ENCODE measurements around the gene UNC119B.
A peak's percentile ranks its signal among the peaks of the same experiment; 100 is the strongest.

UNC119B gene

DNA sequence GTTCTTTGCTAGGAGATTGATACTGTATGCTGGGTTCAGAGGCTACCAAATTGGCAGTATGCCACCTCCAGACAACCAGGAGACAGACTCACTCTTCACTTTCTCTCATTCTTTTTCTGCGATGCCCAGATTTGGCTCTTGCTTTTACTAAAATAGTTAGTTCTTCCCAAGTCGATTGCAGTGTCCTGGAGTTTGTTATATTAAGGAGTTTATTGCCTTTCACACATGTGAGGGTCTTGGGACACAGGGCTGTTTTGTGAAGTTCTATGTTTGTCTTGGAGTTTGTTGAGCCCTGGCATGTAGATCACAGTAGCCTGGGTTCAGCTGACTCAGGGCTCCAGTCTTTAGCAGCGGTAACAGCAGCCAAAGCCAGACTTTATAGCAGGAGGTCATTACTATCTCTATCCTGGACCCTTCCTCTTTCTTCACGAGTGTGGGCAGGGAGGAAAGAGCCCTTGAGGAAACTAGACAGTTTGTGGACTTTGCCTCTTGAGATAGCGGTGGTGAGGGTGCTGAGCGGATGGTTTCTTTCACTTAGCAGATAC lies 21.7 kb upstream of the UNC119B start:
- DNase-seq, result no peak

DNA sequence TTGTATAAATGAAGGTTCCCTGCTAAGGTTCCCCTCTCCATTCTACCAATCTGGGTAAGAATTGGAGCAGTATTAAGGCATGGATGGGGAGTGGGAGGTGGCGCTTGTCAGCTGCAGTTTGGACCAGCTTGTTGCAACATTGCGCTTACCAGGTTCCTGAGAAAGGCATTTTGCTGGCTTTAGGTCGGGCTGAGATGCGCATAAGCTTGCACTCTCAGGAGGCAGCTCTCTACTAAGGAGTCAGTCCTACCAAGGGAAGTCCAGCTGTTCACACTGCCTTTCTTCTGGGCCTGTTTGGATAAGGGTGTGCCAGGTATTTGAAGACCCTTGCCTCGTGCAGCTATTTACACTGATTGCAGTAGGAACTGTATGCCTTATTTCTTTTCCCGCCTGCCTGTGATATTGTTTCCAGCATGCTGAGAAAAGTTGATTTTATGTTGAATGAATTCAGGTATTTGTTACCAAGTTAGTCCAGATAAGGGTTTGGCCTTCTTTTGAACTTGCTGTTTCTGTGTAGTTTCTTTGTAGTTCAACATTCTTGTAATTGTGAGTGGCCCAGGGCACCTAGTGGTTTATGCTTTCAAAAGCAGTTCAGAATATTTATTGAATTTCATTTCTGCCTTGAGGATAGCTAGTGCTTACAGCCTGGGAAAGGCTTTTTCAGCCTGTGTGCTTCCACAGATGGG lies 20.7 kb upstream of the UNC119B start:
- no peak for DNase-seq

DNA sequence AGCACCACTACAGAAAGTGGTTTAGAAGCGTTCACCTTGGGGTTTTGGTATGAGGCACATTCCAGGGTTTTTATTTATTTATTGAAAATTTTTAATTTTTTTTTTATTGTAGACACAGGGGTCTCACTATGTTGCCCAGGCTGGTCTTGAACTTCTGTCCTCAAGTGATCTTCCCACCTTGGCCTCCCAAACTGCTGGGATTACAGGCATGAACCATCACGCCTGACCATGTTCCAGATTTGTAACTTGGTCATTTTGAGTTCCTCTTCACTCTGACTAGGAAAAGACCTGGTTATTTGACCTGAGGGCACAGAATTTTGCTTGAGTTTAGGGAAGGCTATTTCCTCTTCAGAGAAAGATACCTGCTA lies 20.2 kb upstream of the UNC119B start:
- no peak for DNase-seq

DNA sequence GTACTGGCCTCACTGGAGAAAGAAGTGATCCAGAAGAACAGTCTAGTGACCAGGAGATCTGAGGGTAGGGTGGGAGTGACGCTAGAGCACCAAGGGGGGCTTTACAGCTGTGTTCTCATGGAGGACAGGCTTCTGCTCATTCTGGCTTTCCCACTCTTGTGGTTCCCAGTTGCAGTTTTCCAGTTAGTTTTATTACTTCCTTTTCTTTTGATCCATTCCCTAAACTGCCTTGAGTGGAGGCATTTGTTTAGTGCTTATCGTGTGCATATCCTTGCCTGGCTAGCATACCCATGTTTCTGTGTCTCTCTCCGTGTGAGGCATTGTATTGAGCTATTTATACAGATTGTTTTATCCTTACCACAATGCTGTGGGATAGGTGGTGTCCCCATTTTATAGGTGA lies 19.3 kb upstream of the UNC119B start:
- DNase-seq, result no peak

DNA sequence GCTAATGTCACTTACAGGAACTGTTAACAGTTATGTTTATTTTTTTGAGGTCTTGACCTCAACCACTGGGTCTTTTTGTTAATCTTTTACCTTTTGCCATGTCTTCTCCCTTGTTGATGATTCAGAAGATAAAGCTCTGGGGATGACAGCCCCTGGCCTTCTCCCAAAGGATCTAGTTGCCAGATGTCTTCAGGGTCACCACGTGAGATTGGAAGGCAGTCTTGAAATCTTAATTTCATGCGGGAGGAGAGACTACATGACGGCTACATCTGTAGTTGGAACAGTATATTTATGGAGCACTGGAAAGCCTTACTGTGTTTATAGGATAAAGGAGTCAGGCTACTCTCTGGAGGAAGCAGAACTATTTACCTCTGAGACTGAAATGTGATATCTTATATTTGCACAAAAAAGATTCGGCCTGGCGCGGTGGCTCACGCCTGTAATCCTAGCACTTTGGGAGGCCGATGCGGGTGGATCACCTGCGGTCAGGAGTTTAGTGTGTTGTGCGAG lies 17.7 kb upstream of the UNC119B start:
- no peak for DNase-seq

DNA sequence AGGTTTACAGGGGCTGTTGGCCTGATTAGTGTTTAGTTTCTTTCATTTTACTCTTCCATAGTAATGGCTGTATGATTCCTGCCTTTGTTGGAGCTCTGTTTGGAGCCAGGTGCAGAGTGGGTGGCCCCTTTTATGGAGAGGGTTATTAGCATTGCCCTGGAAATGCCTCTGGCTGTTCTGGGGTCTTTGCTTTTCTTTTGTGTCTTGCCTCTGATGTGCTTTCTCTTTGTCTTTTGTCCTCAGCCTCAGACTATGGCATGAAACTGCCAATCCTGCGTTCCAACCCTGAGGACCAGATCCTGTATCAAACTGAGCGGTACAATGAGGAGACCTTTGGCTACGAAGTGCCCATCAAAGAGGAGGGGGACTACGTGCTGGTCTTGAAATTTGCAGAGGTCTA lies 16.4 kb upstream of the UNC119B start:
- no peak for DNase-seq

DNA sequence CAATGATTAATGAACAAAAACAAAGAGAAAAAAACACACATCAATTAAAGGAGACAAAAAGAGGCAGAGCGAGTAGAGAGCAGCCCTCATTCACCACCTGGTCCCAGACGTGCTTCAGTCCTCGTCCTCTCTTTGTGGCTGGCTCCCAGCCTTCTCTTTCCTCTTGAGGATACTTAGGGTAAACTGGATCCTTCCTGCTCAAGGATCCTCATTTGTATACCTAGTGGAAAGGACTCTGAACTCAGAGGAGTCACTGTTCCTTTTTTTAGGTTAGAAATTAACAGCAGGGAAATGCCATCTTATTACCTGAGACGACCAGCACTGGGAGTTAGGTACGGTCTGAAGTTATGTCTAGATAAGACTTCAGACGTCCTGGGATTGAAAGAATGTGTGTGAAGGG lies 13.6 kb upstream of the UNC119B start:
- no peak for DNase-seq

DNA sequence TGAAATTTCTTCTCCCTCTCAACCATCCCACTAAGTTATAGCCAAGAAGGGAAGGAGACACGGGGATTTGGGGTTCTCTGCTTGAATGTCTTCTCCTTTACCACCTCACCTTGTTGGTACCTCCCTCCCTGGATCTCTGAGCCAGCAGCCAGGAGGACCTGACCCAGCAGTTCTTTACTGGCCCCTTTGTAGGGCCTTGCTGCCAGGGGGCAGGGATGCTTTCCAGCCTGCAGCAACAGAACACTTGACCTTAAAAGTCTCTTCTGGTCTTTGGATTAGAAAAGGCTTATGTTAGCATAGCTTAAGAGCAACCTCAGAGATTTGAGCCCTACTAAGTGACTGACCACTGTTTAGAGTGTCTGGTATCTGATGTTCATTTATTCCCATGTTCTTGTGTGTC lies 12.9 kb upstream of the UNC119B start:
- no peak for DNase-seq

DNA sequence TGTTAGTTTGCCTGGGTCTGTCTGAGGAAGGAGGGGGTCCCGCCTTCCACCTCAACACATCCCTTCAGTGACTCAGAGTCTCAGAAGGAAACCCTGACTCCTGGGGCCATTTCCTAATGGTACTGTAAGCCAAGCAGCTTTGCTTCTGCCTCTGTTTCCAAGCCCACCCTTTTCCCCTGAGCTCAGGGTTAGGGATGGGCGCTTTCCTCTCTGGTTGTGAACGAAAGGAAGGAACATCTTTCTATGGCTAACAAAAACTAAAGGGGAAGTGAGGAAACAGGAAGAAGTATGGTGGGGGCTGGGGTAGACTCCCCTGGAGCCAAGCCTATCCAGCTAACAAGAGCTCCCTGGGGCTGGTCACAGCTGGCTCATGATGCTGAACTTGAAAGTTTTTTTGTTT lies 11.6 kb upstream of the UNC119B start:
- DNase-seq, result no peak

DNA sequence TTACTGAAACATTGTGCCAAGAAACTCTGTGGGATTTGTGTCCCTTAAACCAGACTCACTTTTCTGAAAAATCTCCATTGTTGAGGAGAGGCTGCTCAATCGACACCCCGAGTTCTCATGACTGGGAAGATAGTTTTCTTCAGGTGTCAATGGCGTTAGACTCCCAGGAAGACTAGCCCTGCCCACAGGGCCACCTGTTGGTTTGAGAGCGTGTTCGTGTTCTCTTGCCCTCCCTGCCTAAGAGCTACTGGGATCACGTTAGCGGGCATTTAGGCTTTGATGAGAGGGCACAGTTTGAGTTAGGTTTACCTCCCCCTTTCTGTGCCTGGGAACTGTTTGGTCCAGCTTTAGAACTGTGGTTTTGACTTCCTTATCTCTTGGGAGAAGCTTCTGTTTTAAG lies 10.7 kb upstream of the UNC119B start:
- DNase-seq, result no peak

DNA sequence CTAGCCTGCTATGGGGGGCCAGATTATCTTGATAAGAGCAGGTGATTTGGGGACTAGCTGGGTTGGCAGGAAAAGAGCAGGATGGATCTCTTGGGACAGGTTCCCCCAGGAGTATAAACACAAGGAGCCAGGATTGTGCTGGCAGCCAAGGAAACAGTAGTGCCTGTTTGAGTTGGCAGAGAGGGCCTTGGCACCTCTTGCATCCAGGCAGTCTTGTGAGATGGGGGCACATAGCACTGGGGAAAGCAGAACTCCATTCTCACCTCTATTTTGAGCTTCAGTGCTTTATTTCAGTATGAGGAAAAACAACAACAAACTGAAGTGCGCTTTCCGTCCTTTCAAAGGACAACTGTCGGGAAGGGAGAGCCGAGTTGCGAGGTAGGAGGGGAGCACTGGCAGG lies 9.4 kb upstream of the UNC119B start:
- no peak for DNase-seq

DNA sequence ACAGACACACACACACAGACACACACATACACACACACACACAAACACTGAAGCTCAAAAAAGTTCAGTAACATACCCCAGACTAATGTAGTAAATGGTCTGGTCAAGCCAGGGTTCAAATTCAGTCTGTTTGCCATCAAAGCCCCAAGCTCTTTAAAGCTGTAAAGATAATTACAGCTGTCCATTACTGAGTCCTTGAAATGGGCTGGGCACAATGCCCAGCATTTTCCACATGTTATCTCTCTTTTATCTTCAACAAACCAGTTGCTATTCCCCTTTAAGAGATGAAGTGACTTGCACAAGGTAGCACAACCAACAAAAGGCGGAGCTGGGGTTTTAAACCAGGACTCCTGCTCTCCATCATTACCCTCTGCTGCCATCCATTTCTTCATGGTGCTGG lies 7.6 kb upstream of the UNC119B start:
- DNase-seq, result no peak

DNA sequence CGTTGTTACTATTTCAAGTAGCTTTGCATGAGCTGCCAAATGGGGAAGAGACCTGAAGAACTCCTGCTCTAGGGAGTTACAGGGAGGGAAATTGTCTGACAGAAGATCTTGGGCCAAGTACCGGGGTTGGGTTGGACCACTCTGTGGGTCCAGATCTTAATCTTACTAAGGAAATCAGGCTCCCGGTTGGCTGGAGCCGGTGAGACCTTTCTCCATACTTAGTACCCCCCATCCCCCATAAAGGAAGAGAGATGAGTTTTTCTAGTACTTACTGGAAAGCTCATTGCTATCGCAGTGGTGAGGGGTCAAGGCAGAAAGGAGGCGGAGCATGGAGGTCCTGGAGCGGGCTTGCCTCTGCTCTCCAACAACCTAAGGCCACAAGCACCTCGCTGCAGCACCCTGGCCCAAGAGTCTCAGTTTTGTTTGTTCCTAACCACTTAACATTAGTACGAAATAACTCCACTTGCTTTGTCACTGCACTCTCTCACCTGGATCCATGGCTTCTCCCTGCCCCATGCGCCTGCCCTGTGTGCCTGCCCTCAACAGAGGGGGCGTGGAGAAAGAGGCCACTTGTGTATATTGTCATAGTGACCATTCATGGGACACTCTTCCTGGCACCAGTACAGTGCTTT lies 6.8 kb upstream of the UNC119B start:
- DNase-seq, result no peak

DNA sequence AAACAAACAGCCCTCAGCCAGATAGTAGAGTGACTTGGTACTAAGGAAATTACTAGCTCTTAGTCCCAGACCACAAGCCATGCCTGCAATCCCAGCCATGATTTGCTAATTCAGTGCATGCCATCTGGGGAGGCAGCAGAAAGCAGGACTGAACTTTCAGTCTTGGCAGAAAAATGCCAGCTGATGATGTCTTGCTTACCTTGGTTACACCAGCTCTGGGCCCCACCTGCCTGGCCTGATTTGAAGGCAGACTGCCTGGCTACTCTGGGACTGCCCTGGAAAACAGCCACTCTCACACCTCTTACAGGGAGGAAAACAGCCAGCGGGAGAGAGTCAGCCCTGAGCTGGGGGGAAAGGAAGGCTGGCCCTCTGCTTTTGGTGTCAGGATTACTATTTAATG lies 4.6 kb upstream of the UNC119B start:
- no peak for DNase-seq

DNA sequence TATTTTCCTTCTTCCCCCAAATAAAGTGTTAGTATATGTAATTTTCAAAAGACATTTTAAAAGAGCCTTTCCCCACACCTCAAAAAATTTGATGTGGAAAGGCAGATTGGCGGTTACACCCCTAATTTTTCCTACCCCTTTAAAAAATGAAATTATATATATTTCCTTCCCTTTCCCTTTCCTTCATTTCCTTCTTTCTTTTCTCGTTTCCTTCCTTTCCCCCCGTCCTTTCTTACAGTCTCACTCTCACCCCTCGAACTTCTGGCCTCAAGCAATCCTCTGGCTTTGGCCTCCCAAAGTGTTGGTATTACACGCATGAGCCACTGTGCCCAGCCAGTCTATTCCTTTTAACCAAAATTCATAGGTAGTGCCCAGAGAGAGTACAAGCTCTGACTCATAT lies 4.2 kb upstream of the UNC119B start:
- DNase-seq, result no peak

DNA sequence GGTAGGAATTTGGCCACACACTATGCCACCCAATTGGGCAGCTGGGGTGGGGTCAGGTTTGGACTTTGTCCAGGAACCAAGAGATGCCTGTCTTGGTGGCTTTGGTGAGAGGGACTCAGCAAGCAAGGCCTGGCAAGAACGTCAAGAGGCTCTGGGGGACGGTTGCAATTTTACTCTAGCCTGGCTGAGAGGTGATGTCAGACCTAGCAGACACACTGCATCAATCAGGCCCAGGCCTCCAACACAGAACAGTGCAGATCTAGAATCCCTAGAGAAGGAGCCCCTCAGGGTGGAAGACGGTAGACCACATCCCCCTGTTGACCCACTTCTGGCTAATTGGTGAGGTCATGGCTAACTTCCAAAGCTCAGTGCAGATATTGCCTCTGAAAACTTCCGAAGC lies 1.6 kb upstream of the UNC119B start:
- DNase-seq, result no peak

DNA sequence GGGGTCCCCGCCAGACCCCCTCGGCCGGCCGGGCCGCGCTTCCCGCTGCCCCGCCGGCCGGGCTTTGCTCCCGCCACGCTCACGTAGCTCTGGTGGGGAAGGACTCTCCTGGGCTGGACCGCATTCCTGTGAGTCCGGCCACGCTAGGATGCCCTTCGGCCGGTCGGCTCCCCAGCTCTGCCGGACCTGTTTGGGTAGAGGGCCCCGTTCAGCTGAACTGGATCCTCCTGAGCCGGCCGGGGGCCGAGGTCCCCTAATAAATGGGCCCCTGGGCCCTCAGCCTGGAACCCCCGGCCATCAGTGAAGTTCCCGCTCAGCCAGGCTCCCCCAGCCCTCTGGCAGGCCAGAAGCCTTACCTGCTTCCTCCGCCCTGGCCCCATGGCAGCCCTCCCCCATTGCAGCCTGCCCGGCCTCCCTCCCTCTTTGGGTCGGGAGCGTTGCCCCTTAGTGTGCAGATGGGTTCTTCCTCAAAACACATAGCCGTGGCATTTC lies 593 bp downstream of the UNC119B start:
- peak; percentile 35 for DNase-seq

DNA sequence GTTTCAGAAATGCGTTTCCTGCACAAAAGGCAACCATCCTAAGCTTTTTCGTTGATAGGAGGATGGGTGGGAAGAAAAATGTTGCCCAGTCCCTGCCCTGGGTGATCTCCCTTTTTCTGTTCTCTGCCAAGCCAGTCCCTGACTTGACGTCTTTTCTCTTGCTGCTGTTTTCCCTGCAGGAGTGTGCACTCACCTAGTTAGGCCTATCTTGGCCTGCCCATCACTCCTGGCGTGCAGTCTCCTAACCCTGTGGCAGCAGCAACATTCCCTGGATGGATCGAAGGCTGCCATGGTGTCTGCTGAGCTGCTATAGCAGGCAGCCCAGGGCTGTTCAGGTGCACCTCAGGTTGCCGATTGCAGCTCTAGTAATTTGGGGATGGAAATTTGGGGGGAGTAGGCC lies 1.2 kb downstream of the UNC119B start:
- DNase-seq, result no peak

DNA sequence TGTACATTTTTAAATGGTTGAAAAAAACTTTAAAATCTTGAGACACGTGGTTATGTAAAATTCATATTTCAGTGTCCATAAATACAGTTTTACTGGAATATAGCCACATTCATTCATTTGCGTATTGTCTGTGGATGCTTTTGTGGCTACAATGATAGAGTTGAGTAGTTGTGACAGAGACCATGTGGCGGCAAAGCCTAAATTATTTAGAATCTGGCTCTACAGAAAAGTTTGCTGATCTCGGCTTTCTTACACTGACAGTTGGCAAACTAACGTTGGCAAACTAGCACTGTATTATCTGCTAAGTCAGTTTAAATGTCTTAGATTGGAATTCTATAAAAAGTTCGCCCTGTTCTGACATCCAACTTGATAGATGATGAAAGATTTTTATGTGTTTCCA lies 2.4 kb downstream of the UNC119B start:
- DNase-seq, result no peak

DNA sequence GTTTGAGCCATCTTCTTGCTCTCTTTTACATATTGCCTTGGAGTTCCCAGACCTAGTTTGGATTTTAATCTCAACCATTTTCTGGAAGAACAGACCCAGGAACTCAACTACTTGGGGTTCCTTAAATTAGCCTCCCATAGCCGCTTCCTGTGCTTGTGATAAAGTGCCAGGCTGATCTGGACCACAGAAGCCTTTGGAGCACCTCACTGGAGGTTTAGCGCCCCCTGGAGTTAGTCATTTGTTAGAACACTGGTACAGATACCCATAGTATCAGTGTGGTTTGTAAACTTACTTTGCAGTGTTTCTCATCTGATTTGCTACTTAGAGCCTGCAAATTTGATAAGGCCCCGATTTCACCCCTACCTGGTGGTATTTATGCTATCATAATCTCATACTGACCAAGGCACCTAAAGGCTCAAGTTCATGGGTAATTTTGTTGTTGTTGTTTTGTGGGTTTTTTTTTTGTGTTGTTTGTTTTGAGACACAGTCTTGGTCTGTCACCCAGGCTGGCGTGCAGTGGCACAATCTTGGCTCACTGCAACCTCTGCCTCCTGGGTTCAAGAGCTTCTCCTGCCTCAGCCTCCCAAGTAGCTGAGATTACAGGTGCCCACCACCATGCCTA lies 3.7 kb downstream of the UNC119B start:
- DNase-seq, result peak; percentile 89

DNA sequence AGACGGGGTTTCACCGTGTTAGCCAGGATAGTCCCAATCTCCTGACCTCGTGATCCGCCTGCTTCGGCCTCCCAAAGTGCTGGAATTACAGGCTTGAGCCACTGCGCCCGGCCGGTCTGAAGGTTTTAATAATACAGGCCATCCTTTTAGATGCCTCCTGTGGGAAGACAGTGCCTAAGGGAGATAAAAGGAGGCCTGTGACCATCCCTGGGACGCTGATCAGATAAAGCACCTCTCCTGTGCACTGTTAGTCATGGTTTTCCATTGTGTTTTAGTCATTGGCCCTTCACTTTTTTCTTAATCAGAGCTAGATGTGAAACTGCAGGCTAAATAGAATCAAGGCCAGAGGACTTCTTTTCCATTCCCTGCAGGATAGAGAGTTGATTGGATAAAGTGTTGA lies 7.8 kb downstream of the UNC119B start:
- no peak for DNase-seq

DNA sequence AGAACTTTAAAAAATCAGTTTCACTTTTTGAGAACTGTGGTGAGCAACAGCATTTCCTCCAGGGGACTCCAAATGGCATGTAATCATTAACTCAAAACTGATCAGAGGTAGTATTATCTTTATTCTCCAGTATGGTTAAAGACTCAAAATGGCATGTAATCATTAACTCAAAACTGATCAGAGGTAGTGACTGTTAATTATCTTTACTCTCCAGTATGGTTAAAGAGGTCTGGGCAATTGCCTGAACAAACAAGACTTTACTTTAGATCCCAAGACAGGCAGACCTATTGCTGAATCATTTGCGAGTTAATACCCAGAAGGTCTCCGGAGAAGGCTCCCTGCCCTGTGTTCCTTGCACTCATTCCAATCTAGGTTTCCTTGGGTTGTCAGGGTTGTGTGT lies 8.8 kb downstream of the UNC119B start:
- no peak for DNase-seq

DNA sequence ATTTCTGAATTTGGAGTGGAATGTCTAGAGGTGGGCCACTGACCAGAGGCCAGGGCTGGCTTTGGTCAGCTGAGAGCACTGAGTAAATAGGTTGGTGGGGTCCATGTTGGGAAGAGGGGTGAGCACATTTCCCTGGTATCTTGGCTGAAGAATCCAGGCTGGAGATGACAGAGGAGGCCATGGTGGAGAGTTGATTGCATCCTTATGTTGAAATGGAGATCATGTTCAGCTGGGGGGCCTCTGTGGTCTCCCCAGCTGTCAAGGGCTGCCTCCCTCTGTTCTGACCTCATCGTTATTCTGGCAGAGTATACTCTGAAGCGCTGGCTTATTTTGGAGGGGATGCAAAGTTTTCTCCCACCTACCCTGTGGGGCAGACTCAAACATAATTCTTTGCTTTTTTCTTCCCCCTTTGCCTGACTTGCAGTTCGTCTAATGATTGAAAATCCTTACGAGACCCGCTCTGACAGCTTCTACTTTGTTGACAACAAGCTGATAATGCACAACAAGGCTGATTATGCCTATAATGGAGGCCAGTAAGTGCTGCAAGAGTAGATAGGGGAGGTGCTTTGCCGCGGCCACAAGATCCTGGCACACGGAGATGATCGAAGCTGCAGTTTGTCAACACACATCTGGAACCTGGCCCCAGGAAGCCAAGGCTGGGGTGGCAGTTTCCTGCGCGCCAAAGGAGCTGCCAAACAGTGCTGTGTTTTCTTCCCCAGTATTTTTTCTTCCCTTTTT lies 9.4 kb downstream of the UNC119B start:
- no peak for DNase-seq
